Retinal pigment epithelial cell (primary cell): ENCODE data around the gene GYPB.
"Not testable (repeated sequence)": the region's sequence is repeated elsewhere in the genome, so short reads cannot be mapped to it uniquely, and the experiment has no call there.

Source experiments
- DNase-seq: peaks from one replicate; pipeline ENCODE4 v3.0.0-alpha.2; 2010; ENCODE audit warnings: low read depth
- H3K4me3 ChIP-seq: 2 replicates; pipeline ENCODE4 v1.5.1; 2011; ENCODE audit warnings: mild to moderate bottlenecking, low read length, control low read depth, moderate library complexity
- TF ChIP-seq, protein P1 (sequence below): conservative IDR thresholded peaks from 2 replicates; pipeline ENCODE4 v1.5.1; 2011; ENCODE audit warnings: low read depth, low read length, control low read depth, inconsistent platforms

GYPB gene

DNA sequence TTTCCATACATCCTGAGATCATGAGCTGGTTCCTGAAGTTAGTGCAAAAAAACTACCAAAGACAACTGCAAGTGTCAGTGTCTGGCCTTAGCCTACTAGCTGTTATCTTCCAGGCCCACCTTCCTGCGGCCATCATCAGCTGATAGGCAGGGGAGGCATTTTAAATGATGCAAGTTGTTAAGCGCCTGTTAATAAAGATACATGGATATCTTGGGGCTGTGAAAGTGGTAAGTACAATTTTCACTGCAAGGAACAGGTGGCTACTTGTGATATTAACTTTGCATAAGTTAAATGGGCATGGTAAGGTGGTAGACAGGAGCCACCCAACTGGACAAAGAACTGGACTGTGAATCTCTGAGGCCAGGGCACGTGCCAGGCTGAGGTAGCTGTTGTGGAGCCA, at the start of gene GYPB:
Gene GYPB, minus strand, starts transcription at position 104 of the 400 bp plus-strand sequence. Its CDS starts 93 bp downstream, at position 11.
- H3K4me3 ChIP-seq, DNase-seq: not testable (repeated sequence)

DNA sequence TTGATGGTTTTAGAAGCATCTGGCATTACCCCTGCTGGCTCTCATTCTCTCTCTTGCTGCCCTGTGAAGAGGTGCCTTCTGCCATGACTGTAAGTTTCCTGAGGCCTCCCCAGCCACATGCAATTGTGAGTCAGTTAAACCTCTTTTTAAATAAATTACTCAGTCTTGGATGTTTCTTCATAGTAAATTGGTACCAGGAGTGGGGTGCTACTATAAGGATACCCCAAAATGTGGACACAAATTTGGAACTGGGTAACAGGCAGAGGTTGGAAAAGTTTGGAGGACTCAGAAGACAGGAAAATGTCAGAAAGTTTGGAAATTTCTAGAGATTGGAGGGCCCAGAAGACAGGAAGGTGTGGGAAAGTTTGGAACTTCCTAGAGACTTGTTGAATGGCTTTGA, 42.4 kb upstream of the GYPB start:
- not testable (repeated sequence) for DNase-seq, H3K4me3 ChIP-seq

DNA sequence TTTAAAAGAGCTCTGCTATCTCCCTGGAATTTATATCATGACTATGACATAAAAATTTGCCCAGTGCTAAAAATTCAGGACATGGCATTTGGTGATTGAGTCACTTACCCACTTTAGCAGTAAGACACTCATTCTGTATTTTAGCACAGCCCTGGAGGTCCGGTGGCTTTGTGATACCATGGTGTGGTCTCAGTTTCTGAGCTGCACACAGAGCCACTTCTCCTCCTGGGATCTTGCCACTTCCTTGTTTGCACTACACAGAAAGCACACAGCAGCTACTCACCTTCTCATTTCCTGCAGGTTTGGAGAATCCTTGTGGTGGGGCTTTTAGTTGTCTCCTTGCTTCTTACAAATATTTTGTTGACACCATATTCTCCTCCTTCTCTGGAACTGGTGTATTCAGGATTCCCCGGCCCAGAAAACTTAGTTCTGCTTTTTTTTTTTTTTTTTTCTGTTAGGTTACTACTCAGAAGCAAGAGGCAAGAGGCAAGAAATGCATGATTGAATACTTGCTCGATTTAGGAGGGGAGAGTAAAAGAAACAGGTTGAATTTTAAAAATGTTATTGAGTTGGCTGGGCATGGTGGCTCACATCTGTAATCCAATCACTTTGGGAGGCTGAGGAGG, 41.2 kb upstream of the GYPB start:
- not testable (repeated sequence) for H3K4me3 ChIP-seq, DNase-seq

DNA sequence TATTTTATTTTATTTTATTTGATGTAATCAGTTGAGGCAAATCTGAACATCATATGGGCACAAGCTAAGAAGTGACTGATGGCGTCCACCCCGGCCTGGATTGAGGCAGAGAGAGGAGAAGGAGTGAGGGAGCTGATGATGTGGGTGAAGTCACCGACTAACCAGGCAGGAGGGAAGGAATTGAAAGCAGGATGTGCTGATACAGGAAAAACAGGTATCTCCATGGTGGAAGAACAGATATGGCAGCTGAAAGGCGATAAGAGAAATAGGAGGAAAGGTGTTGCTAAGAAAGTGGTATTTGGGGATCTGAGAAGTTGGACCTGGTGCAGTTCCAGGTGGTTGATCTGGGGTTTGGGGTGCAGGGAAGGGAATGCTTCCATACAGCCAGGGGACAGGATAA, 37.6 kb upstream of the GYPB start:
- H3K4me3 ChIP-seq = no peak overlapping the region
- DNase-seq = no peak
- TF ChIP-seq, protein P1, sequence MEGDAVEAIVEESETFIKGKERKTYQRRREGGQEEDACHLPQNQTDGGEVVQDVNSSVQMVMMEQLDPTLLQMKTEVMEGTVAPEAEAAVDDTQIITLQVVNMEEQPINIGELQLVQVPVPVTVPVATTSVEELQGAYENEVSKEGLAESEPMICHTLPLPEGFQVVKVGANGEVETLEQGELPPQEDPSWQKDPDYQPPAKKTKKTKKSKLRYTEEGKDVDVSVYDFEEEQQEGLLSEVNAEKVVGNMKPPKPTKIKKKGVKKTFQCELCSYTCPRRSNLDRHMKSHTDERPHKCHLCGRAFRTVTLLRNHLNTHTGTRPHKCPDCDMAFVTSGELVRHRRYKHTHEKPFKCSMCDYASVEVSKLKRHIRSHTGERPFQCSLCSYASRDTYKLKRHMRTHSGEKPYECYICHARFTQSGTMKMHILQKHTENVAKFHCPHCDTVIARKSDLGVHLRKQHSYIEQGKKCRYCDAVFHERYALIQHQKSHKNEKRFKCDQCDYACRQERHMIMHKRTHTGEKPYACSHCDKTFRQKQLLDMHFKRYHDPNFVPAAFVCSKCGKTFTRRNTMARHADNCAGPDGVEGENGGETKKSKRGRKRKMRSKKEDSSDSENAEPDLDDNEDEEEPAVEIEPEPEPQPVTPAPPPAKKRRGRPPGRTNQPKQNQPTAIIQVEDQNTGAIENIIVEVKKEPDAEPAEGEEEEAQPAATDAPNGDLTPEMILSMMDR = no peak

DNA sequence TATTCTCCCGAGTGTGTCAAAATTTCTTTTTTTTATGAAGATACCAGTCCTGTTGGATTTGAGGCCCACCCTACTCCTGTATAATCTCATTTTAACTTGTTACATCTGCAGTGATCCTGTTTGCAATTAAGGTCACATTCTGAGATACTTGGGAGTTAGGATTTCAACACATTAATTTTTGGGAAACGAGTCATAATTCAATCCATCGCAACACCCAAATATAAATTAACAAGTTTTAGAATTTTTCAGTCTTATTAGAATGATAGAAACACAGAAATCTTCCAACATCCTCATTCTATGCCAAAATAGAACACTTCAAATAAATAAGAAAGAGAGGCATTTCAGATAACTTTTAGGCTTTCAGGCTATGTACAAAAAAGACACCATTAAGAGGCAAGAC, 36.2 kb upstream of the GYPB start:
- not testable (repeated sequence) for H3K4me3 ChIP-seq, DNase-seq

DNA sequence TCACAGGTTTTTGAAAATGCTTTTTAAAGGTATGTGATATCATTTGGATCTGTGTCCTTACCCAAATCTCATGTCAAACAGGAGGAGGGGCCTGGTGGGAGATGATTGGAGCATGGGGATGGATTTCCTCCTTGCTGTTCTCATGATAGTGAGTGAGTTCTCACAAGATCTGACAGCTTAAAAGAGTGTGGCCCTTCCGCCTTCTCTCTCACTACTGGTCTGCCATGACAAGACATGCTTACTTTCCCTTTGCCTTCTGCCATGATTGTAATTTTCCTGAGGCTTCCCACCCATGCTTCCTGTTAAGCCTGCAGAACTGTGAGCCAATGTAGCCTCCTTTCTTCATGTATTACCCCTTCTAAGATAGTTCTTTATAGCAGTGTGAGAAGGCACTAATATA, 32.3 kb upstream of the GYPB start:
- not testable (repeated sequence) for DNase-seq, H3K4me3 ChIP-seq

DNA sequence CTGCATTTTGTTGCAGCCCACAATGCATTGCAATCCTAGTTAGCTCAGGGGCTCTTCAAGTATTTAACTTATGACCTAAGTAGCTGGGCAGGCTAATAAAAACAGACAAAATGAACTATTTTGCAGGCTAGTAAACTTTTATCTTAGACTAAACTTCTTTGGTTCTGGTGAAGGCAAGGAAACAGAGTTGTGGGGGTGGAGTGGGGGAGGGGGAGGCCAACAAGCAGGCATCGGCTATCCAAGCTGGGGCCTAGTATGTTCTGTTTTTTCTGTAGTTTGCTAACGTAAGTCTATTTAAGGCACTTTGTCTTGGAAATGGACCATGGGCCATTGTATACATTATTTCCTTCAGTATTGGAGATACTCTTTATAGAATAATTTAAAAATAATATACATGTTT, 31.5 kb upstream of the GYPB start:
- not testable (repeated sequence) for H3K4me3 ChIP-seq, DNase-seq

DNA sequence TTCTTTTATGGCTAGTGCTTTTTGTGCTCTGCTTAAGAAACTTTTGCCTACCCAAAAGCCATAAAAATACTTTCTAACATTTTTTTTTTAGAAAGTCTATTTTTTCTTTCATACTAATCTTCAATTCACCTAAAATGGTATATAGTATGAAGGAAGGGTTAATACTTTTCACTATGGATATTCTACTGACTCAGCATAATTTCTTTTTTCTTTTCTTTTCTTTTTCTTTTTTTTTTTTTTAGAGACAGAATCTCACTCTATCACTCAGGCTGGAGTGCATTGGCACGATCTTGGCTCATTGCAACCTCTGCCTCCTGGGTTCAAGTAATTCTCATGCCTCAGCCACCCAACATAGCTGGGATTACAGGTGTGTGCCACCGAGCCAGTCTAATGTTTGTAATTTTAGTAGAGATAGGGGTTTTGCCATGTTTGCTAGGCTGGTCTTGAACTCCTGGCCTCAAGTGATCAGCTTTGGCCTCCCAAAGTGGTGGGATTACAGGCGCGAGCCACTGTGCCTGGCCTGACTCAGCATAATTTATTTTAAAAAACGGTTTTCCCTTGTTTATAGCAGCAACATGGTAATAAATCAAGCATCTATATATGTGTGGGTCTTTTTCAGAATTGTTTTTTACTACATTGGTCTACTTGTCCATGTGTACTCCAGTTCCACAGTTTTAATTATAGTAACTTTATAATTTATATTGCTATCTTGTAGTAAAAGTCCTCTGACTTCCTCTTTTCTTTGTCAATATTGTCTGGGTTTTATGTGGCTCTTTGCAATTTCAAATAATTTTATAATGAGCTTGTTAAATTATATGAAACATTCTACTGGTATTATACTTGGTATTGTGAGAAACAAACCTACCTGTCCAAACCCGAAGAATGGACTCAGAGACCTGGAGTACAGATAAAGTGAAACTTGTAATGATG, 30.6 kb upstream of the GYPB start:
- DNase-seq, H3K4me3 ChIP-seq: not testable (repeated sequence)

DNA sequence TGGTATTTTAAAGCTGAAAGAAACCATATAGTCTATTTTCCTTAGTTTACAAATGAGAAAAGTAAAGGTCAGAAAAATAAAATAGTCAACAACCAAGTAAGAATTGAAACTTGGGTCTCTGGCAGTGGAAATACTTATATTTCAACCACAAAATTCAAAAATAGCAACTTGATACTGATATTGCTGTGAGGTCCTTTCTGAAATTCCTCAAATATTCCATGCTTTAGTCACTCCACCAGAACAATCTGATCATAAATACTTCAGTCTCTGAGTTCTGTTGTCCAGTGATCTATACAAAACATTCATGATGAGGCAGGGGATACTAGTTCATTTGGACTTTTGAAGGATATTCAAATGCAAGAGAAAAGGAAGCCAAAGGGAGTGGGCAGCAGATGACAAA, 25.8 kb upstream of the GYPB start:
- H3K4me3 ChIP-seq, DNase-seq: not testable (repeated sequence)

DNA sequence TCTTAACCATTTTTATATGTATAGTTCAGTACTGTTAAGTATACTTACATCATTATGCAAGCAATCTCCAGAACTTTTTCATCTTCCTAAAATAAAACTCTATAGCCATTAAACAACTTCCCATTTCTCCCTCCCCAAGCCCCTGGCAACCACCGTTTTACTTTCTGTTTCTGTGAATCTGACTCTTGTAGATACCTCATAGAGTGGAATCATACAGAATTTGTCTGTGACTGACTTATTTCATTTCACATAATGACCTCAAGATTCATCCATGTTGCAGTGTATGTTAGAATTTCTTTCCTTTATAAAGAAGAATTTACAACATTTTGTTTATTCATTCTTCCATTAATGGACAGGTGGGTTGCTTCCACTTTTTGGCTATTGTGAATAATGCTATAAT, 13.4 kb upstream of the GYPB start:
- not testable (repeated sequence) for DNase-seq, H3K4me3 ChIP-seq

DNA sequence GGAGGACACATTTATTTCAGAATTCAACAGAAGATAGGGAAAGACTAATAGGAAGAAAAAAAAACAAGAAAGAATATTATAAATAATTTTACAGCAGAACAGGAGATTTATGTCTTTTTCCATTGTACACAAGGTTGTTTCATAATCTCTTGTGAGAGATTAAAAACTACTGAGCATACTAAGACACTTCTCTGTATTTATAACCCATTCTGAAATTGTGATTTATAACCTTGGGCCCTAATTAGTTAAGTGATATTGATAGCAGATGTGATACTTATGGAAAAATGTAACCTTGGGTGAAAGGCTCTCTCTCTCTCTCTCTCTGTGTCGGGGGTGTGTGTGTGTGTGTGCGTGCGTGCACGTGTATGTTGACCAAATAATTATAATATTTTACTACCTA, 12.7 kb upstream of the GYPB start:
- H3K4me3 ChIP-seq, DNase-seq: not testable (repeated sequence)

DNA sequence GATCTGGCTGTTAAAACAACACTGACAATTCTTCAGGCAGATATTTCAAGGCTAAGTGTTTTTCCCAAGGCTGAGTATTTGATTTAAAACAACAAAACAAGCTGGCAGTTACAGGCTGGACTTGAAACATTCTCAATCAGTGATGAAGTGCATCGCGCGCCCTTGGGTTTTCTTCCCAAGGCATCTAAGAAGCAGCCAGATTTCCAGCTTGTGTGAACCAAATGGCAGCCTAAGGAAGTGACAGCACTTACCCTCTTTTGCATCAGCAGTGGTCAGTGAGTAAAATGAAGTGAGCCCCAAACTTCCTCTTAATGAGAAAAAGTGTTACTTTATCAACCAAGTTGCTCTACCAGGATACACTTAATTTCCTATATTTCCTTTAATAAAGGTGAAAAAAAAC, 12.2 kb upstream of the GYPB start:
- not testable (repeated sequence) for H3K4me3 ChIP-seq, DNase-seq

DNA sequence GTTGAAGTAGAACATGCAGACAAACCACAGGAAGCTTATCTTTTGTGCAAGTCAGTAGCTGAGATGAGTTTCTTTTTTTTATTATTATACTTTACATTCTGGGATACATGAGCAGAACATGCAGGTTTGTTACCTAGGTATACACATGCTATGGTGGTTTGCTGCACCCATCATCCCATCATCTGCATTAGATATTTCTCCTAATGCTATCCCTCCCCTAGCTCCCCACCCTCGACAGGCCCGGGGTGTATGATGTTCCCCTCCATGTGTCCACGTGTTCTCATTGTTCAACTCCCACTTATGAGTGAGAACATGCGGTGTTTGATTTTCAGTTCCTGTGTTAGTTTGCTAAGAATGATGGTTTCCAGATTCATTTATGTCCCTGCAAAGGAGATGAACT, 11.5 kb upstream of the GYPB start:
- H3K4me3 ChIP-seq, DNase-seq: not testable (repeated sequence)

DNA sequence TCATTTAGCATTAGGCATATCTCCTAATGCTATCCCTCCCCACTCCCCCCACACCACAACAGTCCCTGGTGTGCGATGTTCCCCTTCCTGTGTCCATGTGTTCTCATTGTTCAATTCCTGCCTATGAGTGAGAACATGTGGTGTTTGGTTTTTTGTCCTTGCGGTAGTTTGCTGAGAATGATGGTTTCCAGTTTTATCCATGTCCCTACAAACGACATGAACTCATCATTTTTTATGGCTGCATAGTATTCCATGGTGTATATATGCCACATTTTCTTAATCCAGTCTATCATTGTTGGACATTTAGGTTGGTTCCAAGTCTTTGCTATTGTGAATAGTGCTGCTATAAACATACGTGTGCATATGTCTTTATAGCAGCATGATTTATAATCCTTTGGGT, 7.5 kb upstream of the GYPB start:
- H3K4me3 ChIP-seq, DNase-seq: not testable (repeated sequence)

DNA sequence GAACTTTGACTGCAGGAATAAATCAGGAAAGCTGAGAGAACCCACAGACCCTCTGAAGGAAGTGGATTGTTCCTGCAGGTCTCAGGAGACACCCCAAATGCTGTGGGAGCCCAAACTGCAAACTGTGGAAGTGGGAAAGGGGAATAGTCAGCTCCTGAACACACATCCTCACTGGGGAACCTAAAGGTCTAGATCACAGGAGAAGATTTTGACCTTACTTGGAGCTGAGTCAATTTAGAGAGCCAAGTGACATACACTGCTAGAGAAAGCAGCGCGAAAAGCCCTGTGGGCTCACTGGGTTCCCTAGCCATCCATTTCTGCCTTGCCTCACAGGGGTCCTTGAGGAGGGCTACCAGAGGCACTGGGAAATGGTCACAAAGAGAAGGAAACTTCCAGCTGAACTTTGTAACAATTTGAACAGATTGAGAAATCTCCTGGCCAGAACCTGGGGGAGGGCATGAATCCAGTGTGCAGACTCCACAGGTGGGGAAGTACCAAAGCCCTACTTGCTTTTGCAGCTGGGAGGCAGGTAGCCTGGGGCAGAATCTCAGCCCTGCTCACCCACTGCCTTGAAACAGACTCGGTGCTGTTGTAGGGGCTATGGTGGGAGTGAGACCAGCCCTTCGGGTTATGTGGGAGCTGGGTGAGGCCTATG, 5.3 kb upstream of the GYPB start:
- not testable (repeated sequence) for H3K4me3 ChIP-seq, DNase-seq

DNA sequence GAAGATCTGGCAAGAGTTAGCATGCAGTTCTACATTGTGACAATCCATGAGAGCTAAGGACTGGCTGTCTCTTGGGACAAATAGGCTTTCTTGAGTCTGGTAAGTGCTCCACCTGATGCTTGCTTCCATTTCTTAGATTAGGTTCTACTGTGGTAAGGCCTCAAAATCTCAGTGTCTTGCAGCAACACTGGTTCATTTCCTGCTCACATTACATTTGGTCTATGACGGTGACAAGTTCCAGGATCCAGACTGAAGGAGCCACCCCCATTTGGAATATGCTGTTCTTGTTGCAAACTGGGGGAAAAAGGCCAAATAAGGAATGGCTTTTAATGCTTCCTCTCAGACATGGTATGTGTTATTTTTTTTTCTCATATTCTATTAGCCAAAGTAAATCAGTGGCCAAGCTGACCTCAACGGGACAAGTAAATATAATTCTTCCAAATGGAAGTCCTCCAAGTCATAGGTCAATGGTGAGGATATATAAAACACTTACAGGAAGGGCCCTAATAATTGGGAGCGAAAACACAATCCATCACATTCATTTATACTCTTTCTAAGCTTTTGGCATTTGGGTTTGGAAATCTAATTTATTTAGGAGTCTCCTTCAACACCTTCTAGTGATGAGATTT, 3.7 kb upstream of the GYPB start:
- H3K4me3 ChIP-seq, DNase-seq: not testable (repeated sequence)
